SH-SY5Y (cell line): Measurements from ENCODE around the gene OR6C65.

Experiments
- GATA2 ChIP-seq: IDR thresholded peaks from 2 replicates; pipeline ENCODE4 v1.6.1; 2011; ENCODE audit warnings: mild to moderate bottlenecking, low read depth, low read length
- GATA3 ChIP-seq: IDR thresholded peaks from 2 replicates; pipeline ENCODE4 v1.6.1; 2011; ENCODE audit warnings: low read depth, mild to moderate bottlenecking, low read length, moderate library complexity

- TF ChIP-seq GATA3 (no peak), GATA2 (no peak)
Measured at GRCh38 chr12:55372521-55372920, 27.8 kb upstream of the OR6C65 start.
